GM23338 (cell line): ENCODE data around the gene FNDC3B.

Experiments used
- CREB1 ChIP-seq: fragments of 250-450 bp; sonication (Bioruptor Pico); IDR thresholded peaks from 2 replicates; pipeline ENCODE4 v1.5.0; 2020; ENCODE audit warnings: low read depth, mild to moderate bottlenecking, moderate library complexity
- CTCF ChIP-seq, 2 experiments: fragments of 200-600 bp in 1 of 2; sonication (generic) in 1 of 2; conservative IDR thresholded peaks; 2 replicates each; pipeline versions ENCODE4 v1.5.1 to v1.6.1; 2016 to 2017; ENCODE audit warnings: antibody characterized with exemption in 2 of 2, low read depth in 2 of 2, mild to moderate bottlenecking in 2 of 2, moderate library complexity in 1 of 2
- EZH2 ChIP-seq: fragments of 200-600 bp; sonication (generic); IDR thresholded peaks from one replicate; pipeline ENCODE4 v1.8.0; 2017; ENCODE audit warnings: antibody characterized with exemption, mild to moderate bottlenecking, low read depth; ENCODE audit not compliant: unreplicated experiment
- EZH2phosphoT487 ChIP-seq: fragments of 200-600 bp; sonication (generic); IDR thresholded peaks from one replicate; pipeline ENCODE4 v1.8.1; 2018; ENCODE audit warnings: antibody characterized with exemption; ENCODE audit not compliant: unreplicated experiment
- POLR2AphosphoS5 ChIP-seq: IDR thresholded peaks from 2 replicates; pipeline ENCODE4 v1.6.1; 2016; ENCODE audit warnings: antibody characterized with exemption, low read depth
- REST ChIP-seq: IDR thresholded peaks from one replicate; pipeline ENCODE4 v1.6.1; 2018; ENCODE audit warnings: antibody characterized with exemption; ENCODE audit not compliant: unreplicated experiment
- TF ChIP-seq, protein P1 (sequence below): IDR thresholded peaks from 2 replicates; pipeline ENCODE4 v1.6.1; 2016; ENCODE audit warnings: antibody characterized with exemption

DNA sequence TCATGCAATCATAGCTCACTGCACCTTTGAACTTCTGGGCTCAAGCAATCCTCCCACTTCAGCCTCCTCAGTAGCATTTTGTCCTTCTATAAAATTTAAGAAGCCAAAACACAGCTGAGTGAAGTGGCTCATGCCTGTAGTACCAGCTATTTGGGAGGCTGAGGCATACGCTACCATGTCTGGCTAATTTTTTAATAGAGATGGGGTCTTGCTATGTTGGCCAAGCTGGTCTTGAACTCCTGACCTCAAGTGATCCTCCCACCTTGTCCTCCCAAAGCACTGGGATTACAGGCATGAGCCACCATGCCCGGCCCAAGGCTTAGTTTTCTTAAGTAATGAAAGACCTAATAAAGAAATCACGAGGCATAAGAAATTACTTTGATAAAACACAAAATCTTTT, 14.7 kb upstream of the FNDC3B start:
- TF ChIP-seq REST (no peak), CTCF (conservative IDR thresholded peaks at IDR 0.05; ENCODE audit: low read depth in 2 of 2) (no peak), EZH2phosphoT487 (no peak), EZH2 (no peak), CREB1 (CRISPR knock-in tag) (no peak), POLR2AphosphoS5 (no peak)
- TF ChIP-seq, protein P1, sequence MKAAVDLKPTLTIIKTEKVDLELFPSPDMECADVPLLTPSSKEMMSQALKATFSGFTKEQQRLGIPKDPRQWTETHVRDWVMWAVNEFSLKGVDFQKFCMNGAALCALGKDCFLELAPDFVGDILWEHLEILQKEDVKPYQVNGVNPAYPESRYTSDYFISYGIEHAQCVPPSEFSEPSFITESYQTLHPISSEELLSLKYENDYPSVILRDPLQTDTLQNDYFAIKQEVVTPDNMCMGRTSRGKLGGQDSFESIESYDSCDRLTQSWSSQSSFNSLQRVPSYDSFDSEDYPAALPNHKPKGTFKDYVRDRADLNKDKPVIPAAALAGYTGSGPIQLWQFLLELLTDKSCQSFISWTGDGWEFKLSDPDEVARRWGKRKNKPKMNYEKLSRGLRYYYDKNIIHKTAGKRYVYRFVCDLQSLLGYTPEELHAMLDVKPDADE: no peak
